GM19467 (cell line): Measurements from ENCODE around the gene GRK1.
A peak's percentile ranks its signal among the peaks of the same experiment; 100 is the strongest.

Source experiments
- ATAC-seq: cut with Tn5 transposase; IDR thresholded peaks from one replicate; pipeline ENCODE4 v1.9.1; 2021; ENCODE audit warnings: mild to moderate bottlenecking, moderate library complexity; ENCODE audit not compliant: unreplicated experiment

Gene GRK1

GRCh38 chr13:113754691-113755090 is 87.7 kb downstream of the GRK1 start:
- ATAC-seq, result no peak

DNA sequence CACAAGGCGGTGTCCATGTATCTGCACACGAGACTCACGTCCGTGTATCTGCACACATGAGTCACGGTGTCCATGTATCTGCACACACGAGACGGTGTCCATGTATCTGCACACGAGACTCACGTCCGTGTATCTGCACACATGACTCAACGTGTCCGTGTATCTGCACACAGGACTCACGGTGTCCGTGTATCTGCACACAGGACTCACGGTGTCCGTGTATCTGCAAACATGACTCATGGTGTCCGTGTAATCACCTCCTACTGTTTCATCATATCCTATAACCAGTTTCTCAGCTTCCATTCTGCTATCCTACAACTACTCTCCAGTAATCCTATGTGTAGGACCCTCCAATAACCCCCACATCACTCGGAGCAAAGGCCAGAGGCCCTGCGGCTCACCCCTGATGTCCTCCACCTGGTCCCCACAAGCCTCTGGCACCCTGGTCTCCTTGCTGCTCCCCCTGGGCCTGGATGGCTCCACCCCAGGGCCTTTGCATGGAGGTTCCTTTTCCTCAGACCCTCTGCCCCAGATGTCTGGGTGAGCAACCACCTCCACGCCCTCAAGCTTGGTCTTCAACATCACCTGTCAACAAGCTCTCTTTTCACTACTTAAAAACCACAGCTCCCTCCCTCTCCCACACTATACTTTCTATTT is 89.5 kb downstream of the GRK1 start:
- no peak for ATAC-seq

GRCh38 chr13:113758651-113759524 is 91.9 kb downstream of the GRK1 start, which contains the start of gene TMEM255B:
TSS of gene TMEM255B (plus strand) at chr13:113759226. CDS start at chr13:113759270, 44 bp downstream.
- peak; percentile 82 for ATAC-seq

DNA sequence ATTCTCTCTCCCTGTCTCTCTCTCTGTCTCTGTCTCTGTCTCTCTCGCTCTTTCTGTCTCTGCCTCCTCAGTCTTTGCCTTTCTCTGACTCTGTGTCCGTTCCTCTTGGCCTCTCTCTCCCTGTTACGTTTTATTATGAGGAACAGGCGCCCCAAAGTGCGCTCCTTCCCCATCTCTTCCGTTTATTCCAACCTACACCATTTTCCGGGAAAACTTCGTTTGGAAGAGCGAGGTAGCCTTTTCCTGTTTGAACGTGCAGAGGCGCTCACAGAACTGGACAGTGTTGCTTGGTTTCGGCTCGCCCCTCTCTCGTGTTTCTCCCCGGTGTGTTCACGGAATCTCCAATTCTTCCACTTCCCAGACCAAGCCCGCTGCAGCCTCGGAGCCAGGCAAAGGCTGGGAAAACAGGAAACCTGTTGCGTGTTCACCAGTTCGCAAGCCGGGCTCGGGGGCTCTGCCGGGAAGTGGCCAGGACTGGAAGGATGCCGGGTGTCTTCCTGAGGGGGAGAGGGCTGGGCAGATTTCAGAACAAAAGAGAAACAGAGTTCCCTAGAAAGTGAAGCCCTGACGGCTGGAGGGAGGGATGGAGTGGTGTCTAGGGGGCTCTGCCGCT is 92.6 kb downstream of the GRK1 start:
- ATAC-seq, result no peak

DNA sequence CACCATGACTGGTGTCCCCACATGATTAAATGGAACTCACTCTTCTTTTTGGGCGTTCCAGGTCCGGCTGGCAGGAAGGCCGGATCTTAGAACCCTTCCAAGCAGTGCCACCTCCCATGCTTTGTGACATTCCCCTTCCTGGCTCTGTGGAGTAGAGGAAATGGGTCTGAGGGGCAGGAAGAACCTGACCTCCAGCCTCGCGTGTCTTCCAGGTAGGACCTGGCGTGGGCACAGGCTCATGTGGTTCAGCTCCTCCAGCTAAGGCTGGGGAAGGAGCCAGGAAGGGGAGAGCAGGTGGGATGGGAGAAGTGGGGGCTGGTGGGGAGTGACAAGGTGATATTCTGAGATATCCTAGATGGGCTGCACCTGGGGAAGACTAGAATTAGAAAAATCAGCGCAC is 94.1 kb downstream of the GRK1 start:
- no peak for ATAC-seq

- ATAC-seq, result no peak
These were observed 95.1 kb downstream of the GRK1 start for GRCh38 chr13:113762075-113762474.

GRCh38 chr13:113762538-113762937 is 95.5 kb downstream of the GRK1 start:
- ATAC-seq, result no peak

DNA sequence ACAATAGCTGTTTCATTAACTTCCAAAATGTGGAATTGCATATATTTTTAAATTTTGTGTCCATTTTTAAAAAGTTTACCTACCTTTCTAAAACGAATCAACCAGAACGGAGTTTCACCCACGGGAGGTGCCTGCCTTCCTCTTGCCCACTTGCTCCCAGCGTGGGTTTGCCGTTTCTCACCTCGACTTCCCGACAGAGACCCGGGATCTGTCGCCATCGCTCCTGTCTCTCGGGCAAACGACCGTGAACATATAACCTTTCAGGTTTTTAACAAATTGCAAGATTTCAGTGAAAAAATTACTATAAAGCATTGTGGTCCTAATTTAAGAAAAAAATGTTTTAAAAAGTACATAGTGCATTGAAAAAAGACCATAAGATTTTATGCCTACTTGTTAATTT is 96.2 kb downstream of the GRK1 start:
- no peak for ATAC-seq

DNA sequence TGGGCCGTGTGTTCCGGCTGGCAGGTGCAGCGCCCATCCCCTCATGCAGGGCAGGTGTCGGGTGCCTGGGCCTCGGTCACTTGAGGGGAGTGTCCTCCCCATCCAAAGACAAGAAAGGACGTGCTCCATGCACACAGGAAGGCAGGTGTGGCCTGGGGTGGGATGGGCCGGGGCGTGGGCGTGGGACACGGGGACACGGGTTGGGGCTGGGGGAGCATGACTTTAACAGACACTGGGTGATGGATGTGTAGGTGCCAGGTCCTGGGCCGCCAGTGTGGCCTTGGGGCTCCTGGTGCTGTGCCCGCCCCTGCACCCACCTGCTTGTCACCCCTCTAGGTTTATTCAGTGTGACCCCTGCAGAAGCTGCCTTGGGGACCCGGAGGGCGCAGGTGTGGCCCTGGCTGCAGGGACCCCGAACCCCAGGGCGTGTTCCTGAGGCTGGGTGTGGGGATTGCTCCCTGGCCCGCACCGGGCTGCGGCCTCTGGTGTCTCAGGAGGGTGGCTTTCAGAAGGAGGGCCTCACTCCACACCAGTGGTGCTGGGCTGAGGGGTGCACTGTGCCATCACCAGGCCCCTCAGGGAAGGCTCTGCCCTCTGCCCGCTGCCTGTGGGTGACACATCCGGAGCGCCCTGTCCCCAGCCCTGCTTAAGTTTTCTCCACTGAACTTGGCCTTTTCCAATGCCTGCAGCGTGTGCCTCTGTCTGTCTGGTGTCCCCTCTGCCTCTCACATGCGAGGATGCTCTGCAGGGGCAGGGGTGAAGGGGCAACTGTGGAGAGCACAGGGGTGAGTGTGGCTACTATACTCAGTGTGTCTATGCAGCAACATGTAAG is 97.2 kb downstream of the GRK1 start:
- no peak for ATAC-seq

GRCh38 chr13:113764793-113765563 is 98.0 kb downstream of the GRK1 start:
- ATAC-seq, result no peak

- ATAC-seq, result no peak
These were observed 98.5 kb downstream of the GRK1 start for GRCh38 chr13:113765564-113765910.

GRCh38 chr13:113766035-113766800 is 99.2 kb downstream of the GRK1 start:
- no peak for ATAC-seq

GRCh38 chr13:113767366-113767765 is 100.3 kb downstream of the GRK1 start:
- no peak for ATAC-seq

GRCh38 chr13:113768018-113768905 is 101.2 kb downstream of the GRK1 start:
- ATAC-seq, result no peak

DNA sequence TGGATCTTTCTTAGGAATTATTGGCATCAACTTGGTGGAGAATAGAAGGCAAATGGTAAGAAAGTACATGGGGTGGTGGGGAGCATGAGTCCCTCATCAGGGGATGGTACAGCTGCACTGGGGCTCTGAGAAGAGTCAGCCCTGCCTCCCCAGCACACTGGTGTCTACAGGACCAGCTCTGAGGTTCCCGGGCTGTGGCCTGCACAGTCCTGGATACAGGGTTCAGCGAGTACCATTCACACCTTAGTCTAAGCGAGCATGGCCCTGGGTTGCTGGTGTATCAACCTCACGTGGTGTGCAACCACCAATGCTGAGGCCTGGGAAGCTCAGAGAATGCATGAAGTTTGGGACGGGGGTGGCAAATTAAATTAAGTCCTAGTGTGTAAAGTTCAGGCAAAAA is 102.1 kb downstream of the GRK1 start:
- ATAC-seq, result no peak

- ATAC-seq, result no peak
These were observed 102.9 kb downstream of the GRK1 start for GRCh38 chr13:113769881-113770280.

- ATAC-seq, result no peak
These were observed 103.4 kb downstream of the GRK1 start for GRCh38 chr13:113770441-113770840.

GRCh38 chr13:113770937-113771336 is 103.9 kb downstream of the GRK1 start:
- ATAC-seq, result no peak
